Astrocyte (in vitro differentiated cells and primary cell): Measurements from ENCODE around the gene RPAP3.

ENCODE experiments used
- EZH2 ChIP-seq: IDR thresholded peaks from 2 replicates; pipeline ENCODE4 v1.6.1; 2012; ENCODE audit warnings: mild to moderate bottlenecking, low read length, inconsistent platforms; ENCODE audit not compliant: insufficient read depth
- TF ChIP-seq, protein P1 (sequence below): IDR thresholded peaks from 2 replicates; pipeline ENCODE4 v1.5.1; 2011; ENCODE audit warnings: low read depth, mild to moderate bottlenecking, inconsistent platforms, low read length, moderate library complexity; ENCODE audit not compliant: insufficient read depth

GRCh38 chr12:47754126-47754525 lies 48.3 kb upstream of the RPAP3 start:
- TF ChIP-seq, protein P1, sequence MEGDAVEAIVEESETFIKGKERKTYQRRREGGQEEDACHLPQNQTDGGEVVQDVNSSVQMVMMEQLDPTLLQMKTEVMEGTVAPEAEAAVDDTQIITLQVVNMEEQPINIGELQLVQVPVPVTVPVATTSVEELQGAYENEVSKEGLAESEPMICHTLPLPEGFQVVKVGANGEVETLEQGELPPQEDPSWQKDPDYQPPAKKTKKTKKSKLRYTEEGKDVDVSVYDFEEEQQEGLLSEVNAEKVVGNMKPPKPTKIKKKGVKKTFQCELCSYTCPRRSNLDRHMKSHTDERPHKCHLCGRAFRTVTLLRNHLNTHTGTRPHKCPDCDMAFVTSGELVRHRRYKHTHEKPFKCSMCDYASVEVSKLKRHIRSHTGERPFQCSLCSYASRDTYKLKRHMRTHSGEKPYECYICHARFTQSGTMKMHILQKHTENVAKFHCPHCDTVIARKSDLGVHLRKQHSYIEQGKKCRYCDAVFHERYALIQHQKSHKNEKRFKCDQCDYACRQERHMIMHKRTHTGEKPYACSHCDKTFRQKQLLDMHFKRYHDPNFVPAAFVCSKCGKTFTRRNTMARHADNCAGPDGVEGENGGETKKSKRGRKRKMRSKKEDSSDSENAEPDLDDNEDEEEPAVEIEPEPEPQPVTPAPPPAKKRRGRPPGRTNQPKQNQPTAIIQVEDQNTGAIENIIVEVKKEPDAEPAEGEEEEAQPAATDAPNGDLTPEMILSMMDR, result no peak
- no peak for TF ChIP-seq EZH2
